MM.1S (cell line): ENCODE results near the gene PDE11A.

Experiments used
- DNase-seq: peaks from one replicate; pipeline ENCODE4 v3.0.0-alpha.2; 2015
- H2AFZ ChIP-seq: fragments of 300-600 bp; sonication (generic); 2 replicates; pipeline ENCODE4 v1.6.0; 2016; ENCODE audit warnings: antibody characterized with exemption, low read length
- H3F3A ChIP-seq: fragments of 300-600 bp; sonication (generic); 2 replicates; pipeline ENCODE4 v1.6.1; 2016; ENCODE audit warnings: mild to moderate bottlenecking, antibody characterized with exemption, low read length, moderate library complexity, mixed read lengths; ENCODE audit not compliant: insufficient read depth
- H3K27ac ChIP-seq: fragments of 300-600 bp; sonication (generic); 2 replicates; pipeline ENCODE4 v1.5.1; 2016; ENCODE audit warnings: mild to moderate bottlenecking, low read length
- H3K27me3 ChIP-seq: fragments of 300-600 bp; sonication (generic); replicated peaks from 2 replicates; pipeline ENCODE4 v1.6.0; 2016; ENCODE audit warnings: low read length; ENCODE audit not compliant: insufficient read depth
- H3K36me3 ChIP-seq: fragments of 300-600 bp; sonication (generic); replicated peaks from 2 replicates; pipeline ENCODE4 v1.6.1; 2016; ENCODE audit warnings: mild to moderate bottlenecking, low read length, mixed read lengths; ENCODE audit not compliant: insufficient read depth
- H3K4me1 ChIP-seq: fragments of 300-600 bp; sonication (generic); 2 replicates; pipeline ENCODE4 v1.6.1; 2016; ENCODE audit warnings: low read length, mixed read lengths
- H3K4me2 ChIP-seq: fragments of 300-600 bp; sonication (generic); 2 replicates; pipeline ENCODE4 v1.6.0; 2016; ENCODE audit warnings: low read depth, low read length
- H3K4me3 ChIP-seq: fragments of 300-600 bp; sonication (generic); 2 replicates; pipeline ENCODE4 v1.5.1; 2016; ENCODE audit warnings: low read length, mixed read lengths
- H3K79me2 ChIP-seq: fragments of 300-600 bp; sonication (generic); 2 replicates; pipeline ENCODE4 v1.6.1; 2016; ENCODE audit warnings: mixed run types, low read length, mixed read lengths
- H3K9ac ChIP-seq: fragments of 300-600 bp; sonication (generic); 2 replicates; pipeline ENCODE4 v1.6.1; 2016; ENCODE audit warnings: low read length, mixed read lengths
- H3K9me2 ChIP-seq: fragments of 300-600 bp; sonication (generic); replicated peaks from 2 replicates; pipeline ENCODE4 v1.6.1; 2016; ENCODE audit warnings: mild to moderate bottlenecking, low read length, mixed read lengths; ENCODE audit not compliant: insufficient read depth
- H3K9me3 ChIP-seq: fragments of 300-600 bp; sonication (generic); replicated peaks from 2 replicates; pipeline ENCODE4 v1.6.1; 2016; ENCODE audit warnings: mild to moderate bottlenecking, low read length, mixed read lengths; ENCODE audit not compliant: insufficient read depth
- H4K20me1 ChIP-seq: fragments of 300-600 bp; sonication (generic); 2 replicates; pipeline ENCODE4 v1.6.1; 2016; ENCODE audit warnings: mild to moderate bottlenecking, low read length, moderate library complexity, mixed read lengths; ENCODE audit not compliant: insufficient read depth
- CTCF ChIP-seq: fragments of 300-600 bp; sonication (generic); IDR thresholded peaks from 2 replicates; pipeline ENCODE4 v1.5.1; 2016; ENCODE audit warnings: antibody characterized with exemption, low read length, mixed read lengths
- EZH2 ChIP-seq: fragments of 300-600 bp; sonication (generic); optimal IDR thresholded peaks from 2 replicates; pipeline ENCODE3; 2017; ENCODE audit warnings: low read depth, mild to moderate bottlenecking, antibody characterized with exemption, low read length, mixed read lengths
- EZH2phosphoT487 ChIP-seq: fragments of 300-600 bp; sonication (generic); IDR thresholded peaks from 2 replicates; pipeline ENCODE4 v1.6.1; 2018; ENCODE audit warnings: antibody characterized with exemption, low read length

PDE11A gene

GRCh38 chr2:177745531-177745930 is 327.0 kb downstream of the PDE11A start:
- no peaks in the 10 kb centered on the region for H3K36me3 ChIP-seq
- TF ChIP-seq CTCF: no peak
- no peak for TF ChIP-seq EZH2
- TF ChIP-seq EZH2phosphoT487: no peak
- DNase-seq: no peak
- no peaks in the 10 kb centered on the region for H3F3A ChIP-seq
- no peak overlapping the region for H2AFZ ChIP-seq
- no peak overlapping the region for H3K4me2 ChIP-seq
- no peaks in the 10 kb centered on the region for H3K9me3 ChIP-seq
- no peaks in the 10 kb centered on the region for H3K79me2 ChIP-seq
- no peaks in the 10 kb centered on the region for H3K9me2 ChIP-seq
- no peak overlapping the region for H3K9ac ChIP-seq
- H4K20me1 ChIP-seq: no peaks in the 10 kb centered on the region
- H3K27ac ChIP-seq: no peak overlapping the region
- H3K4me1 ChIP-seq: 0 out of 2 replicates have a peak, but pooled peaks cover 6% of the 10 kb centered on the region
- H3K27me3 ChIP-seq: no peaks in the 10 kb centered on the region
- H3K4me3 ChIP-seq: no peak overlapping the region

GRCh38 chr2:177742851-177743250 is 329.7 kb downstream of the PDE11A start:
- H3K9me2 ChIP-seq: no peaks in the 10 kb centered on the region
- DNase-seq: no peak
- H3K4me2 ChIP-seq: no peak overlapping the region
- no peaks in the 10 kb centered on the region for H3K36me3 ChIP-seq
- no peaks in the 10 kb centered on the region for H3K79me2 ChIP-seq
- H3K9me3 ChIP-seq: no peaks in the 10 kb centered on the region
- no peak overlapping the region for H3K27ac ChIP-seq
- no peak overlapping the region for H3K4me3 ChIP-seq
- no peak overlapping the region for H3K9ac ChIP-seq
- 0 out of 2 replicates have a peak overlapping the region, but pooled peaks have one; percentile 11 for H2AFZ ChIP-seq
- no peaks in the 10 kb centered on the region for H3K27me3 ChIP-seq
- H4K20me1 ChIP-seq: no peaks in the 10 kb centered on the region
- no peaks in the 10 kb centered on the region for H3F3A ChIP-seq
- 0 out of 2 replicates have a peak, but pooled peaks cover 6% of the 10 kb centered on the region for H3K4me1 ChIP-seq
- TF ChIP-seq EZH2 (no peak), CTCF (no peak), EZH2phosphoT487 (no peak)

GRCh38 chr2:177741866-177742265 is 330.7 kb downstream of the PDE11A start:
- Histone ChIP-seq H3K9me2 (no peaks in the 10 kb centered on the region), H3K36me3 (no peaks in the 10 kb centered on the region), H3K9ac (no peak overlapping the region), H3K79me2 (no peaks in the 10 kb centered on the region), H3K4me3 (no peak overlapping the region), H2AFZ (no peak overlapping the region), H3F3A (no peaks in the 10 kb centered on the region), H3K27ac (no peak overlapping the region), H3K4me1 (0 out of 2 replicates have a peak, but pooled peaks cover 6% of the 10 kb centered on the region), H4K20me1 (no peaks in the 10 kb centered on the region), H3K27me3 (no peaks in the 10 kb centered on the region), H3K4me2 (no peak overlapping the region), H3K9me3 (no peaks in the 10 kb centered on the region)
- no peak for DNase-seq
- TF ChIP-seq EZH2 (no peak), EZH2phosphoT487 (no peak), CTCF (no peak)
